ENCODE data around the gene ZNF417. TPM values are rescaled to one million over a fixed set of nuclear protein-coding genes. Genes with fewer than 3 reads are reported as not detected.

Gene ZNF417
- total RNA-seq (2022; extraction: Qiagen RNA extraction), result 3.6 to 5.2 TPM (median 4.0 TPM) in 5 replicates

GRCh38 chr19:57916168-57916995 is at the start of gene ZNF417:
TSS of gene ZNF417 (minus strand) at chr19:57916592. CDS start at chr19:57916411, 181 bp downstream.

GRCh38 chr19:57947419-57948134 is 31.2 kb upstream of the ZNF417 start, which contains the start of gene ZNF256:
TSS of gene ZNF256 (minus strand) at chr19:57947706. CDS start at chr19:57947474, 232 bp downstream.

GRCh38 chr19:57934820-57935665 is 18.7 kb upstream of the ZNF417 start, which contains the start of gene ZNF418:
TSS of gene ZNF418 (minus strand) at chr19:57935402. CDS start at chr19:57933822, 1,580 bp downstream.

GRCh38 chr19:57888560-57889231 is 27.7 kb downstream of the ZNF417 start, which contains the start of gene ZNF814:
TSS of gene ZNF814 (minus strand) at chr19:57889037. CDS start at chr19:57888802, 235 bp downstream.

Other genes starting within 250 kb of the ZNF417 start
- gene ZSCAN4, start 247.7 kb downstream of the ZNF417 start, total RNA-seq (2022; extraction: Qiagen RNA extraction), result not detected in 5 replicates
- 4.6 to 5.8 TPM (median 5.1 TPM) in 5 replicates for gene ZNF551, start 234.6 kb downstream of the ZNF417 start, total RNA-seq (2022; extraction: Qiagen RNA extraction)
- not detected in 5 replicates for gene ZNF154, start 207.4 kb downstream of the ZNF417 start, total RNA-seq (2022; extraction: Qiagen RNA extraction)
- 0.89 to 1.0 TPM (median 0.92 TPM) in 5 replicates for gene ZNF671, start 189.0 kb downstream of the ZNF417 start, total RNA-seq (2022; extraction: Qiagen RNA extraction)
- 4.6 to 6.6 TPM (median 5.4 TPM) in 5 replicates for gene ZNF776, start 169.8 kb downstream of the ZNF417 start, total RNA-seq (2022; extraction: Qiagen RNA extraction)
- 5.9 to 7.1 TPM (median 6.3 TPM) in 5 replicates for gene ZNF586, start 146.9 kb downstream of the ZNF417 start, total RNA-seq (2022; extraction: Qiagen RNA extraction)
- gene ZNF552, start 101.7 kb downstream of the ZNF417 start, total RNA-seq (2022; extraction: Qiagen RNA extraction), result 4.6 to 5.5 TPM (median 5.2 TPM) in 5 replicates
- gene ZNF587B, start 86.3 kb downstream of the ZNF417 start, total RNA-seq (2022; extraction: Qiagen RNA extraction), result 6.8 to 8.7 TPM (median 7.9 TPM) in 5 replicates
- 6.1 to 7.8 TPM (median 6.4 TPM) in 5 replicates for gene ZNF587, start 66.7 kb downstream of the ZNF417 start, total RNA-seq (2022; extraction: Qiagen RNA extraction)
- 1.6 to 3.3 TPM (median 2.4 TPM) in 5 replicates for gene ZNF814, start 27.6 kb downstream of the ZNF417 start, total RNA-seq (2022; extraction: Qiagen RNA extraction)
- gene ZNF418, start 18.8 kb upstream of the ZNF417 start, total RNA-seq (2022; extraction: Qiagen RNA extraction), result 0.76 to 1.3 TPM (median 1.0 TPM) in 5 replicates
- gene ZNF256, start 31.1 kb upstream of the ZNF417 start, total RNA-seq (2022; extraction: Qiagen RNA extraction), result 0.97 to 1.3 TPM (median 1.1 TPM) in 5 replicates
- gene C19orf18, start 57.9 kb upstream of the ZNF417 start, total RNA-seq (2022; extraction: Qiagen RNA extraction), result 0.10 TPM in 1 of 5 replicates, not detected in the others
- 1.9 to 3.3 TPM (median 2.4 TPM) in 5 replicates for gene ZNF606, start 86.2 kb upstream of the ZNF417 start, total RNA-seq (2022; extraction: Qiagen RNA extraction)
- not detected in 5 replicates for gene ZSCAN1, start 117.4 kb upstream of the ZNF417 start, total RNA-seq (2022; extraction: Qiagen RNA extraction)
- gene ZNF135, start 142.7 kb upstream of the ZNF417 start, total RNA-seq (2022; extraction: Qiagen RNA extraction), result not detected in 5 replicates
- gene ZSCAN18, start 181.6 kb upstream of the ZNF417 start, total RNA-seq (2022; extraction: Qiagen RNA extraction), result 1.6 to 4.0 TPM (median 2.9 TPM) in 5 replicates
- gene ZNF329, start 234.2 kb upstream of the ZNF417 start, total RNA-seq (2022; extraction: Qiagen RNA extraction), result 2.6 to 3.8 TPM (median 3.0 TPM) in 5 replicates